H1 (cell line): ENCODE data around the gene ADAM12. TPM values are rescaled to one million over a fixed set of nuclear protein-coding genes. Genes with fewer than 3 reads are reported as not detected.

Source experiments
- ATF3 ChIP-seq: IDR thresholded peaks from 2 replicates; pipeline ENCODE4 v1.6.1; 2011; ENCODE audit warnings: low read depth, mild to moderate bottlenecking, low read length; ENCODE audit not compliant: insufficient read depth
- CBX8 ChIP-seq: fragments of 300-800, 300-1000 bp; sonication (generic); IDR thresholded peaks from 2 replicates; pipeline ENCODE4 v1.7.1; 2016; ENCODE audit warnings: low read depth, low read length, borderline replicate concordance
- NANOG ChIP-seq: IDR thresholded peaks from 2 replicates; pipeline ENCODE4 v1.6.1; 2011; ENCODE audit warnings: low read length, low read depth, mild to moderate bottlenecking, inconsistent platforms; ENCODE audit not compliant: insufficient read depth, poor library complexity, severe bottlenecking
- POLR2AphosphoS5 ChIP-seq: IDR thresholded peaks from 2 replicates; pipeline ENCODE4 v1.6.1; 2011; ENCODE audit warnings: low read depth, low read length
- SP1 ChIP-seq: IDR thresholded peaks from 2 replicates; pipeline ENCODE4 v1.6.1; 2011; ENCODE audit warnings: low read depth, low read length
- polyA plus RNA-seq, 7 experiments: library from polyadenylated mRNA; depleted of rRNA in 3 of 7; stranded (reverse) in 5 of 7; unstranded in 2 of 7; fragments of >200 nt in 5 of 7; fragments of 200-250 nt in 2 of 7; gene quantifications; 1 replicate in 5 of 7; 2 replicates in 1 of 7; 4 replicates in 1 of 7; pipeline versions ENCODE4 v1.2.1 to v1.2.3, GENCODE V29; 2011 to 2013; ENCODE audit warnings: missing spikeins in 2 of 7, mixed read lengths in 2 of 7
- total RNA-seq: library from RNA; stranded (reverse); fragmentation: NEBNext Ultra II Directional; extraction: Animal tissue kit (Norgen Biotek cat#: 25700); gene quantifications from 2 replicates; pipeline ENCODE4 v1.2.1, GENCODE V29; 2021

The ADAM12 gene
- total and polyA plus RNA-seq, 2 of the 8 experiments (the other 6 are each of a cell fraction or from before 2014, with no cell fraction given): 0.07 to 0.17 TPM

GRCh38 chr10:126126866-126127265, 261.4 kb downstream of the ADAM12 start (continued):
- no peak for TF ChIP-seq CBX8
- TF ChIP-seq POLR2AphosphoS5: no peak
- no peak for TF ChIP-seq SP1
- no peak for TF ChIP-seq ATF3
- no peak for TF ChIP-seq NANOG
